Peyer's patch (tissue), 4 donors: ENCODE results near the gene CHST15. TPM values are rescaled to one million over a fixed set of nuclear protein-coding genes. Genes with fewer than 3 reads are reported as not detected.
A peak's percentile ranks its signal among the peaks of the same experiment; 100 is the strongest.

Experiments
- DNase-seq, 3 donors: peaks; one replicate each; pipeline ENCODE4 v3.0.0-alpha.2; 2017 to 2019
- H3K27ac ChIP-seq, 4 donors: fragments of 200-600 bp; sonication (generic); one replicate each; pipeline ENCODE4 v1.5.1; 2016 to 2019
- H3K27me3 ChIP-seq, 2 donors: fragments of 200-600 bp; sonication (generic); one replicate each; pipeline ENCODE4 v1.5.1; 2019
- H3K36me3 ChIP-seq, 3 donors: fragments of 200-600 bp; sonication (generic); one replicate each; pipeline ENCODE4 v1.5.1; 2016 to 2019
- H3K4me1 ChIP-seq, 4 donors: fragments of 200-600 bp; sonication (generic); one replicate each; pipeline ENCODE4 v1.5.1; 2016 to 2019
- H3K4me3 ChIP-seq, 4 donors: fragments of 200-600 bp; sonication (generic); 1 replicate in 3 of 4; 2 replicates in 1 of 4; pipeline ENCODE4 v1.5.1; 2016 to 2019; ENCODE audit warnings: mild to moderate bottlenecking in 1 of 4
- H3K9me3 ChIP-seq, 4 donors: fragments of 200-600 bp; sonication (generic); one replicate each; pipeline ENCODE4 v1.5.1; 2016 to 2019; ENCODE audit warnings: mild to moderate bottlenecking in 1 of 4
- CTCF ChIP-seq, 6 experiments: fragments of 450-650 bp in 4 of 6; fragments of 200-600 bp in 2 of 6; sonication (generic) in 1 of 6; IDR thresholded peaks; one replicate each; pipeline ENCODE4 v1.5.1; 2017 to 2019; ENCODE audit warnings: antibody characterized with exemption in 6 of 6, mild to moderate bottlenecking in 3 of 6, moderate library complexity in 1 of 6
- POLR2A ChIP-seq, 2 donors: fragments of 450-650 bp; IDR thresholded peaks; one replicate each; pipeline ENCODE4 v1.5.1; 2017; ENCODE audit warnings: antibody characterized with exemption in 2 of 2, mild to moderate bottlenecking in 2 of 2, moderate library complexity in 2 of 2
- total RNA-seq, 4 donors: library from RNA; depleted of rRNA; stranded (reverse); fragments of >200 nt; gene quantifications; one replicate each; pipeline ENCODE4 v1.1.0, GENCODE V29; 2016

The CHST15 gene
- total RNA-seq = 10 to 100 TPM in 2 of 4 donors, 1 to 10 TPM in 2; 3.9 to 55.3 (median 10.9) TPM

- peak within 1 kb of the TSS; percentile 56 to 92 (median 68) for H3K4me3 ChIP-seq
- TF ChIP-seq POLR2A (IDR thresholded peaks at IDR 0.05) (no peak), CTCF (IDR thresholded peaks at IDR 0.05) (peak in 1 of 6 experiments; percentile 6)
- peaks cover 0 to 32% (median 3%) of the 10 kb centered on the region in 4 donors for H3K4me1 ChIP-seq
- H3K27ac ChIP-seq = peak within 1 kb of the TSS; percentile 82 to 96 (median 86)
- peak; percentile 49 to 64 (median 61) for DNase-seq
- H3K27me3 ChIP-seq = no peaks in the 10 kb centered on the region
- no peaks in the 10 kb centered on the region for H3K36me3 ChIP-seq
- H3K9me3 ChIP-seq = no peaks in the 10 kb centered on the region
Observed at GRCh38 chr10:124092860-124093773, at the start of gene CHST15. CHST15 (minus strand) TSS chr10:124093598; CDS start chr10:124046212, 47,386 bp downstream.

- H3K4me3 ChIP-seq = no peak overlapping the region
- no peaks in the 10 kb centered on the region for H3K9me3 ChIP-seq
- peak overlapping the region in 1 of 4 donors; percentile 14 for H3K27ac ChIP-seq
Observed at GRCh38 chr10:124142960-124143359, 49.6 kb upstream of the CHST15 start.

DNA sequence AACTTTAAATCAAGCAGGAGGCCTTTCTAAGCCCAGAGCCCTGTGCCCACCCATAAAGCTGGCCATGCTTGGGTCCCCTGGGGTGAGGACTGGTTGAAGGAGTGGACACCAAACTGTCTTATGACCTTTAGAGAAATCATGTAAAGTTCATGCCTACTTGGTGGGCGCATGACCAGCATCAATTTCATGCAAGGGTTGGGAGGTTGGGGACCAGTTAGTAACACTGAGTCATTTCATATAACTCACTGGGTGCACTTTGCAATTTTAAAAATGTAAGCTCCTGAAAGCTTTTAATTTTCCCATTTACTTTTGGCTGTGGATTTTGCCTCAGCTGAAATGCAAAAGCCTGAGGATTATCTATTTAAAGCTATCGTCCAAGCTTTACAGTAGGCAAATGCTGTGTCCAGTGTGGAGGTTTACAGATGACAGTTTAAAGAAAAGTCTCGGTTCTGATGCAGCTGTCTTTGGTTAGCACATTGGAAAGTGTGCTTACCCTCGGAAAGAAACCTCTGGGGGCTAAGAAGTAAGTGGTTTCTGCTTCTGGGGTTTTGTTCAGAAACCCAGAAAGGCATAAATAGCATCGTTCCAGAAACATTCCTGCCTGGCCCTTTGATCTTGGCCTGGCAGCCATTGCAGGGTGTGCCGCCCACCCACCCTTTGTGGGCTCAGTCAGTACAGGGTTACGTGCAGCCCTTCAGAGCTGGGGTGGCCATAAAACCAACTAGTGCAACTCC is 48.8 kb upstream of the CHST15 start:
- H3K4me1 ChIP-seq = no peaks in the 10 kb centered on the region
- H3K27ac ChIP-seq = peak overlapping the region in 1 of 4 donors; percentile 14
- no peak for TF ChIP-seq CTCF (IDR thresholded peaks at IDR 0.05)
- TF ChIP-seq POLR2A (IDR thresholded peaks at IDR 0.05) = no peak
- no peaks in the 10 kb centered on the region for H3K36me3 ChIP-seq
- no peak overlapping the region for H3K4me3 ChIP-seq
- no peaks in the 10 kb centered on the region for H3K27me3 ChIP-seq
- no peaks in the 10 kb centered on the region for H3K9me3 ChIP-seq
- DNase-seq = peak in 1 of 3 donors; percentile 18

More at GRCh38 chr10:124142960-124143359, 49.6 kb upstream of the CHST15 start:
- Histone ChIP-seq H3K36me3 (no peaks in the 10 kb centered on the region), H3K4me1 (no peaks in the 10 kb centered on the region), H3K27me3 (no peaks in the 10 kb centered on the region)
- peak in 1 of 3 donors; percentile 44 for DNase-seq
- TF ChIP-seq POLR2A (IDR thresholded peaks at IDR 0.05) = no peak
- no peak for TF ChIP-seq CTCF (IDR thresholded peaks at IDR 0.05)

DNA sequence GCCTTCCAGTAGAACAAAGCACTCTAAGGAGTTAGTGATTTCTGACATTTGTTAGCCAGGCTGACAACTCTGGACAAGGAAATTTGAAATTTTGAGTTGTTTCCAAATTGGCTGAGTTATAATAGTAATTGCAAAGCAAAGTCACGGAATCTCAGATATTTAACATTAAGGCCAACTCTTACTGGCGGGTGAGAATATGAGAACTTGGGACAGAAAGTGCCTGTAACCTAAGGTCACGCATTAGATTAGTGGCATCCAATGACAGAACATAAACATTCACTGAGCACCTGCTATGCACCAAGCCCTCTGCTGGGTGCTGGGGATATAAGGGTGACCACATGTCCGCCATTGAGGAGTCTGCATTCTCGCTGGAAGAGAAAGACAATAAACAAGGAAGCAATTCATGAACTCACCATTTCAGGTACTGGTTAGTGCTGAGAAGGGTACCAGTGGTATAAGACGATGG is 45.5 kb upstream of the CHST15 start:
- H3K36me3 ChIP-seq = no peaks in the 10 kb centered on the region
- TF ChIP-seq CTCF (IDR thresholded peaks at IDR 0.05) (no peak), POLR2A (IDR thresholded peaks at IDR 0.05) (no peak)
- no peak overlapping the region for H3K4me3 ChIP-seq
- DNase-seq = no peak
- no peaks in the 10 kb centered on the region for H3K27me3 ChIP-seq
- H3K27ac ChIP-seq = no peak overlapping the region
- H3K4me1 ChIP-seq = no peaks in the 10 kb centered on the region
- H3K9me3 ChIP-seq = no peaks in the 10 kb centered on the region

GRCh38 chr10:124138195-124138882 is 44.9 kb upstream of the CHST15 start:
- no peak overlapping the region for H3K4me3 ChIP-seq

More at GRCh38 chr10:124138195-124138882, 44.9 kb upstream of the CHST15 start:
- no peaks in the 10 kb centered on the region for H3K9me3 ChIP-seq
- TF ChIP-seq POLR2A (IDR thresholded peaks at IDR 0.05) (no peak), CTCF (IDR thresholded peaks at IDR 0.05) (no peak)
- H3K27ac ChIP-seq = no peak overlapping the region
- H3K36me3 ChIP-seq = no peaks in the 10 kb centered on the region
- no peaks in the 10 kb centered on the region for H3K27me3 ChIP-seq
- no peaks in the 10 kb centered on the region for H3K4me1 ChIP-seq
- peak in 1 of 3 donors; percentile 57 for DNase-seq
